GM20000 (cell line): ENCODE results near the gene ETDB.

Experiments
- DNase-seq: peaks from one replicate; pipeline ENCODE4 v3.0.0; 2012; ENCODE audit warnings: low spot score
- TF ChIP-seq, protein P1 (sequence below): IDR thresholded peaks from 2 replicates; pipeline ENCODE4 v1.5.1; 2012; ENCODE audit warnings: mild to moderate bottlenecking, control low read depth; ENCODE audit errors: extremely low read depth, missing control alignments

Gene ETDB

DNA sequence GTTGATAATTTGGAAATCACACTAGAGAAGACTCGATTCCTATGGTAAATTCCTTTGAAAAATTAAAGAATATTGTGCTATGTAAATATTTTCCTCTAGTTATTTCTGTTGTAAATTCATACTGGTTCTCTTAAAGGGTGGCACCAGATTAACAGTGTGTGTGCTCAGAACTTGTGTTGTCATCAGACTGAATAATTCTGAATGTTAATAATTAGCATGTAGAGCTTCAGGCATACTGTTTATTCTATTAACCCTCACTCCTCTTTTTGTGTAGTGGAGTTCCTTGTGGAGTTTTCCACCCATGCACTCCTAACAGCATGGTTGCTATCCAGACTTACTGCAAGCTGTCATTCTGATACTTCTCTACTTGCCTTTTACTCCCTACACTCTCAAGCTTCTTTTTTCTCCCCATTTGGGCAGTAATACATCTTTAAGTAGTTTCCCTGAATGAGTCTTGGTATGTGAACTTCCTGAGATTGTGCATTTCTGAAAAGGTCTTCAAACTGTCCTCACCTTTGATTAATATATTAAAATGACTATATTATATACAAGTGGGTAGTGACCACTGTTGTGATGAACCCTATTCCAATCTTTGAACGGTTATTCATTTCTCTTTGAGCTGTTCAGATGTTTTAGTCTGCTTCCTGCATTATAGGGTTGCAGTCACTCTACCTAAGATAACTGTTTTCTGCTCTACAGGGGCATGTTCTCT is 38.5 kb downstream of the ETDB start:
- DNase-seq = no peak
- TF ChIP-seq, protein P1, sequence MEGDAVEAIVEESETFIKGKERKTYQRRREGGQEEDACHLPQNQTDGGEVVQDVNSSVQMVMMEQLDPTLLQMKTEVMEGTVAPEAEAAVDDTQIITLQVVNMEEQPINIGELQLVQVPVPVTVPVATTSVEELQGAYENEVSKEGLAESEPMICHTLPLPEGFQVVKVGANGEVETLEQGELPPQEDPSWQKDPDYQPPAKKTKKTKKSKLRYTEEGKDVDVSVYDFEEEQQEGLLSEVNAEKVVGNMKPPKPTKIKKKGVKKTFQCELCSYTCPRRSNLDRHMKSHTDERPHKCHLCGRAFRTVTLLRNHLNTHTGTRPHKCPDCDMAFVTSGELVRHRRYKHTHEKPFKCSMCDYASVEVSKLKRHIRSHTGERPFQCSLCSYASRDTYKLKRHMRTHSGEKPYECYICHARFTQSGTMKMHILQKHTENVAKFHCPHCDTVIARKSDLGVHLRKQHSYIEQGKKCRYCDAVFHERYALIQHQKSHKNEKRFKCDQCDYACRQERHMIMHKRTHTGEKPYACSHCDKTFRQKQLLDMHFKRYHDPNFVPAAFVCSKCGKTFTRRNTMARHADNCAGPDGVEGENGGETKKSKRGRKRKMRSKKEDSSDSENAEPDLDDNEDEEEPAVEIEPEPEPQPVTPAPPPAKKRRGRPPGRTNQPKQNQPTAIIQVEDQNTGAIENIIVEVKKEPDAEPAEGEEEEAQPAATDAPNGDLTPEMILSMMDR = no peak
